Osteoblast (primary cell): Measurements from ENCODE around the gene DOLK. TPM values are rescaled to one million over a fixed set of nuclear protein-coding genes. Genes with fewer than 3 reads are reported as not detected.

ENCODE experiments used
- DNase-seq: peaks from one replicate; pipeline ENCODE4 v3.0.0; 2011; ENCODE audit warnings: low spot score, mixed read lengths; ENCODE audit not compliant: insufficient read length; ENCODE audit errors: missing footprints
- H2AFZ ChIP-seq: 2 replicates; pipeline ENCODE4 v1.6.0; 2011; ENCODE audit warnings: mild to moderate bottlenecking, low read length
- H3K27ac ChIP-seq: 2 replicates; pipeline ENCODE4 v1.5.1; 2011; ENCODE audit warnings: mild to moderate bottlenecking, low read depth, low read length, moderate library complexity
- H3K27me3 ChIP-seq: 2 replicates; pipeline ENCODE4 v1.6.0; 2012; ENCODE audit warnings: mild to moderate bottlenecking, control low read depth, inconsistent platforms, low read length, moderate library complexity; ENCODE audit not compliant: insufficient read depth
- H3K36me3 ChIP-seq: 2 replicates; pipeline ENCODE4 v1.5.1; 2011; ENCODE audit warnings: mild to moderate bottlenecking, low read length, control low read depth, moderate library complexity; ENCODE audit not compliant: insufficient read depth
- H3K4me1 ChIP-seq: 2 replicates; pipeline ENCODE4 v1.5.1; 2011; ENCODE audit warnings: mild to moderate bottlenecking, low read length, control low read depth, moderate library complexity; ENCODE audit not compliant: insufficient read depth
- H3K4me2 ChIP-seq: 2 replicates; pipeline ENCODE4 v1.6.0; 2011; ENCODE audit warnings: mild to moderate bottlenecking, low read length; ENCODE audit not compliant: insufficient read depth
- H3K4me3 ChIP-seq: fragments of 200-600 bp; sonication (generic); 3 replicates; pipeline ENCODE4 v1.5.1; 2012; ENCODE audit warnings: mild to moderate bottlenecking, low read length, inconsistent platforms; ENCODE audit not compliant: insufficient read depth
- H3K79me2 ChIP-seq: 2 replicates; pipeline ENCODE4 v1.6.0; 2012; ENCODE audit warnings: mild to moderate bottlenecking, low read length, control low read depth, inconsistent platforms; ENCODE audit not compliant: insufficient read depth
- H3K9me3 ChIP-seq: 2 replicates; pipeline ENCODE4 v1.5.1; 2011; ENCODE audit warnings: low read depth, low read length, control low read depth
- H4K20me1 ChIP-seq: 2 replicates; pipeline ENCODE4 v1.6.0; 2012; ENCODE audit warnings: mild to moderate bottlenecking, low read length, control low read depth; ENCODE audit not compliant: insufficient read depth
- total RNA-seq: library from RNA; depleted of rRNA; stranded (reverse); fragments of >200 nt; gene quantifications from 2 replicates; pipeline ENCODE4 v1.2.3, GENCODE V29; 2012
- TF ChIP-seq, protein P1 (sequence below): IDR thresholded peaks from 2 replicates; pipeline ENCODE4 v1.5.1; 2011; ENCODE audit warnings: mild to moderate bottlenecking, low read depth, low read length, moderate library complexity; ENCODE audit errors: extremely low read depth

Gene DOLK
- total RNA-seq, 1 donor: 28.6 TPM

DNA sequence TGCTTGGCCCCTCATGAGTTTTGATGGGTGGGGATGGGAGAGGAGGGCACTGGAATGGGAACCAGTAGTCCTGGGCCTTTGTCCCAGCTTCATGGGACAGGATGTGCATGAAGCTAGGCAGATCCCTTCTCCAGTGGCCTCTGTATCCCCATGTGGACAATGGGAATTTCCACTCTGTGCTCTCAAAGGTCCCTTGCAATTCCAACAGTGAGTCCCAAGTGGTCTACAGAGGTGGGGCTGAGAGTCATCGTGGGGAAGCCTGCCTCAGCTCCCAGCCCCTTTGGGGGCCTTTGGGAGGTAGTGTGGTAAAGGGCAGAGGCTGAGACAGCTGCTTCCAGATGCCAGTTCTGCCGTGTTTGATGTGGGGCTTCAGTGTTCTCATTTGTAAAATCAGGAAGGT lies 28.5 kb downstream of the DOLK start:
- Histone ChIP-seq H3K9me3 (no peaks in the 10 kb centered on the region), H3K4me2 (no peak overlapping the region), H3K4me3 (no peak overlapping the region), H3K4me1 (peaks cover 24% of the 10 kb centered on the region), H3K79me2 (peaks cover 21% of the 10 kb centered on the region), H3K27me3 (no peaks in the 10 kb centered on the region), H3K36me3 (peaks cover 32% of the 10 kb centered on the region), H2AFZ (no peak overlapping the region), H4K20me1 (no peaks in the 10 kb centered on the region), H3K27ac (no peak overlapping the region)
- TF ChIP-seq, protein P1, sequence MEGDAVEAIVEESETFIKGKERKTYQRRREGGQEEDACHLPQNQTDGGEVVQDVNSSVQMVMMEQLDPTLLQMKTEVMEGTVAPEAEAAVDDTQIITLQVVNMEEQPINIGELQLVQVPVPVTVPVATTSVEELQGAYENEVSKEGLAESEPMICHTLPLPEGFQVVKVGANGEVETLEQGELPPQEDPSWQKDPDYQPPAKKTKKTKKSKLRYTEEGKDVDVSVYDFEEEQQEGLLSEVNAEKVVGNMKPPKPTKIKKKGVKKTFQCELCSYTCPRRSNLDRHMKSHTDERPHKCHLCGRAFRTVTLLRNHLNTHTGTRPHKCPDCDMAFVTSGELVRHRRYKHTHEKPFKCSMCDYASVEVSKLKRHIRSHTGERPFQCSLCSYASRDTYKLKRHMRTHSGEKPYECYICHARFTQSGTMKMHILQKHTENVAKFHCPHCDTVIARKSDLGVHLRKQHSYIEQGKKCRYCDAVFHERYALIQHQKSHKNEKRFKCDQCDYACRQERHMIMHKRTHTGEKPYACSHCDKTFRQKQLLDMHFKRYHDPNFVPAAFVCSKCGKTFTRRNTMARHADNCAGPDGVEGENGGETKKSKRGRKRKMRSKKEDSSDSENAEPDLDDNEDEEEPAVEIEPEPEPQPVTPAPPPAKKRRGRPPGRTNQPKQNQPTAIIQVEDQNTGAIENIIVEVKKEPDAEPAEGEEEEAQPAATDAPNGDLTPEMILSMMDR: no peak
- peak; percentile 55 for DNase-seq

DNA sequence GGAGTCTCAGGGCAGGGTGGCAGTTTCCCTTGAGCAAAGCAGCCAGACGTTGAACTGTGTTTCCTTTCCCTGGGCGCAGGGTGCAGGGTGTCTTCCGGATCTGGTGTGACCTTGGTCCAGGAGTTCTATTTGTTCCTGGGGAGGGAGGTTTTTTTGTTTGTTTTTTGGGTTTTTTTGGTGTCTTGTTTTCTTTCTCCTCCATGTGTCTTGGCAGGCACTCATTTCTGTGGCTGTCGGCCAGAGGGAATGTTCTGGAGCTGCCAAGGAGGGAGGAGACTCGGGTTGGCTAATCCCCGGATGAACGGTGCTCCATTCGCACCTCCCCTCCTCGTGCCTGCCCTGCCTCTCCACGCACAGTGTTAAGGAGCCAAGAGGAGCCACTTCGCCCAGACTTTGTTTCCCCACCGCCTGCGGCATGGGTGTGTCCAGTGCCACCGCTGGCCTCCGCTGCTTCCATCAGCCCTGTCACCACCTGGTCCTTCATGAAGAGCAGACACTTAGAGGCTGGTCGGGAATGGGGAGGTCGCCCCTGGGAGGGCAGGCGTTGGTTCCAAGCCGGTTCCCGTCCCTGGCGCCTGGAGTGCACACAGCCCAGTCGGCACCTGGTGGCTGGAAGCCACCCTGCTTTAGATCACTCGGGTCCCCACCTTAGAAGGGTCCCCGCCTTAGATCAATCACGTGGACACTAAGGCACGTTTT lies 30.1 kb downstream of the DOLK start:
- Histone ChIP-seq H3K27me3 (no peaks in the 10 kb centered on the region), H3K4me2 (no peak overlapping the region), H3K4me3 (no peak overlapping the region), H3K9me3 (no peaks in the 10 kb centered on the region), H3K27ac (peak overlapping the region; percentile 63), H3K36me3 (peaks cover 32% of the 10 kb centered on the region), H4K20me1 (no peaks in the 10 kb centered on the region), H2AFZ (no peak overlapping the region), H3K4me1 (peaks cover 39% of the 10 kb centered on the region), H3K79me2 (peaks cover 36% of the 10 kb centered on the region)
- TF ChIP-seq, protein P1: no peak
- DNase-seq: peak; percentile 95

DNA sequence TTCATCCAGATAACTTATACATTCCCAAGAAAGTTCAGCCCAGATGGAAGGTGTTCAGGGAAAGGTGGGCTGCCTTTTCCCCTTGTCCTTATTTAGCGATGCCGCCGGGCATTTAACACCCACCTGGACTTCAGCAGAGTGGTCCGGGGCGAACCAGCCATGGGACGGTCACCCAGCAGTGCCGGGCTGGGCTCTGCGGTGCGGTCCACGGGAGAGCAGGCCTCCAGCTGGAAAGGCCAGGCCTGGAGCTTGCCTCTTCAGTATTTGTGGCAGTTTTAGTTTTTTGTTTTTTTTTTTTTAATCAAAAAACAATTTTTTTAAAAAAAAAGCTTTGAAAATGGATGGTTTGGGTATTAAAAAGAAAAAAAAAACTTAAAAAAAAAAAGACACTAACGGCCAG lies 30.7 kb downstream of the DOLK start:
- peaks cover 42% of the 10 kb centered on the region for H3K79me2 ChIP-seq
- H3K36me3 ChIP-seq: peaks cover 32% of the 10 kb centered on the region
- H3K4me3 ChIP-seq: no peak overlapping the region
- H3K4me2 ChIP-seq: no peak overlapping the region
- peaks cover 40% of the 10 kb centered on the region for H3K4me1 ChIP-seq
- peak; percentile 72 for DNase-seq
- H3K27me3 ChIP-seq: no peaks in the 10 kb centered on the region
- TF ChIP-seq, protein P1: no peak
- no peak overlapping the region for H2AFZ ChIP-seq
- peak overlapping the region; percentile 63 for H3K27ac ChIP-seq
- no peaks in the 10 kb centered on the region for H3K9me3 ChIP-seq
- no peaks in the 10 kb centered on the region for H4K20me1 ChIP-seq

DNA sequence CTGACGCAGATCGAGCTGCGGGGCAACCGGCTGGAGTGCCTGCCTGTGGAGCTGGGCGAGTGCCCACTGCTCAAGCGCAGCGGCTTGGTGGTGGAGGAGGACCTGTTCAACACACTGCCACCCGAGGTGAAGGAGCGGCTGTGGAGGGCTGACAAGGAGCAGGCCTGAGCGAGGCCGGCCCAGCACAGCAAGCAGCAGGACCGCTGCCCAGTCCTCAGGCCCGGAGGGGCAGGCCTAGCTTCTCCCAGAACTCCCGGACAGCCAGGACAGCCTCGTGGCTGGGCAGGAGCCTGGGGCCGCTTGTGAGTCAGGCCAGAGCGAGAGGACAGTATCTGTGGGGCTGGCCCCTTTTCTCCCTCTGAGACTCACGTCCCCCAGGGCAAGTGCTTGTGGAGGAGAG lies 31.2 kb downstream of the DOLK start:
- no peaks in the 10 kb centered on the region for H3K27me3 ChIP-seq
- H4K20me1 ChIP-seq: no peaks in the 10 kb centered on the region
- H3K4me2 ChIP-seq: no peak overlapping the region
- peaks cover 43% of the 10 kb centered on the region for H3K4me1 ChIP-seq
- H3K79me2 ChIP-seq: peaks cover 47% of the 10 kb centered on the region
- H2AFZ ChIP-seq: no peak overlapping the region
- H3K36me3 ChIP-seq: peaks cover 32% of the 10 kb centered on the region
- H3K9me3 ChIP-seq: no peaks in the 10 kb centered on the region
- peak overlapping the region; percentile 37 for H3K27ac ChIP-seq
- H3K4me3 ChIP-seq: no peak overlapping the region
- peak; percentile 87 for DNase-seq
- TF ChIP-seq, protein P1: no peak
